Measurements from ENCODE around the gene KIAA0232.
"Not testable (repeated sequence)": the region's sequence is repeated elsewhere in the genome, so short reads cannot be mapped to it uniquely, and the experiment has no call there.

KIAA0232 gene

DNA sequence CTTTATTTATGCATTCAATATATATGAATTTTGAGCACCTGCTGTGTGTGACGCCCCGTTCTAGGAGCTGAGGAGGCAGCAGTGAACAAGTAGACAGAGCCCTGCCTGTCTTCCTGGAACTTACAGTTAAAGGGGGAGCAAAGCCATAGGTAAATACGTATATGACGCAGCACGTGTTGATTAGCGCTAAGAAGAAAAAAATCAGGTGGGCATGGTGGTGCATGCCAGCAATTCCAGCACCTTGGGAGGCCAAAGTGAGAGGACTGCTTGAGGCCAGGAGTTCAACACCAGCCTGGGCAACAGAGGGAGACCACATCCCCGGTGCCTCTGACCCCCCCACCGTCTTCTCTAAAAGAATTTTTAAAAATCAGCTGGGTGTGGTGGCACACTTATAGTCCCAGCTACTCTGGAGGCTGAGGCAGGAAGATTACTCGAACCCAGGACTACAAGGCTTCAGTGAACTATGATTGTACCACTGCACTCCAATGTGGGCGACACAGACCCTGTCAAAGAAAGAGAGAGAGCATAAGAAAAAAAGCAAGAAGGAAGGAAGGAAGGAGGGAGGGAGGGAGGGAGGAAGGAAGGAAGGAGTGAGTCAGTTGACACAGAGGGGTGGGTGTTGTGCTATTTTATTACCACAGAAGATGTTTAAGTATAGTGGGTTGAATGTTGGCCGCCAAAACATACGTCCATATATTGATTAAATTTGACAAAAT is 5.4 kb upstream of the KIAA0232 start:
- DNase-seq: peak; percentile 63

DNA sequence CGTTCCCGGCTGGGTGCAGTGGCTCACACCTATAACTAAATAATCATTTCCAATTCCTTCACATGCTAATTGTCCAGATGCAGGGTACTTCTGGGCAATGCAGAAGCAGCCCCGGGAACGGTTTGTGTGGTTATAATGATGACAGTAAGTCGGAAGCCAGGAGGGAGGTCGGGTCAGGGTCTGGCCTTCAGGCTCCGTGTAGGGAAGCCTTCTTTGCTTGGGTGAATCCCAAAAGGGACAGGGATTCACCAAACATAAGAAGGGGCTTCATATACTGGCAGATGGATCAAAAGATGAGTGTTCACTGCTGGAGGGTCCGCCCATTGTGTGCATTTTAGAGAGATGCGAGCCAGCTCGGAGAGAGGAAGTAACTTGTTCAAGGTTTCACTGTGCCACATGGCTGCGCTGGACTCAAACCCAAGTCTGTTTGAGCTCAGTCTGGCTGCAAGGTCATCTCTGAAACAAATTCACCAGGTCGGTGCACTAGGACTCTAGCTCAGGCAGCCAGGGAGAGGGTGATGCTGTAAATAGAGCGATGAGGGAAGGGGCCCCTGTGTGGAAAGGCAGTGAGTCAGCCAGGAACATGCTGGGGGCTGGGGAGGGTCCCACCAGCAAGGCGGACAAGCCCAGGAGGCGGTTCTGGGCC is 4.8 kb upstream of the KIAA0232 start:
- DNase-seq: peak; percentile 63

DNA sequence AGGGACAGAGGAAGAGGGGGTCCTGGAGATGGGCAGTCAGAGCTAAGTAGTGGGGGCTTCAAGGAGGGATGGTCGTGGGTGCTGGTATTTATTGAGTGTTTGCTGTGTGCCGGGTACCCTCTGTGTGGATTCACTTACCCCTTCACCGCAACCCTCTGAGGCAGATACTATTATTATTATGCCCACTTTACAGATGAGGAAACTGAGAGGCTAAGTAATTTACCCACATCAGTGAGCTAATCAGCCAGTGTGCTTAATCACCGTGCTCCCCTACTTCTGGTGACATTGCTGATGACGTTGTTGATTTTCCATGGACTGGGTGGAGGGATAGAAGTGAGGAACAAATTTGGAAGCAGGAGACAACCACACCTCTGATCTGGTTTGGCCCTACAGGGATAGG is 4.1 kb upstream of the KIAA0232 start:
- no peak for DNase-seq

DNA sequence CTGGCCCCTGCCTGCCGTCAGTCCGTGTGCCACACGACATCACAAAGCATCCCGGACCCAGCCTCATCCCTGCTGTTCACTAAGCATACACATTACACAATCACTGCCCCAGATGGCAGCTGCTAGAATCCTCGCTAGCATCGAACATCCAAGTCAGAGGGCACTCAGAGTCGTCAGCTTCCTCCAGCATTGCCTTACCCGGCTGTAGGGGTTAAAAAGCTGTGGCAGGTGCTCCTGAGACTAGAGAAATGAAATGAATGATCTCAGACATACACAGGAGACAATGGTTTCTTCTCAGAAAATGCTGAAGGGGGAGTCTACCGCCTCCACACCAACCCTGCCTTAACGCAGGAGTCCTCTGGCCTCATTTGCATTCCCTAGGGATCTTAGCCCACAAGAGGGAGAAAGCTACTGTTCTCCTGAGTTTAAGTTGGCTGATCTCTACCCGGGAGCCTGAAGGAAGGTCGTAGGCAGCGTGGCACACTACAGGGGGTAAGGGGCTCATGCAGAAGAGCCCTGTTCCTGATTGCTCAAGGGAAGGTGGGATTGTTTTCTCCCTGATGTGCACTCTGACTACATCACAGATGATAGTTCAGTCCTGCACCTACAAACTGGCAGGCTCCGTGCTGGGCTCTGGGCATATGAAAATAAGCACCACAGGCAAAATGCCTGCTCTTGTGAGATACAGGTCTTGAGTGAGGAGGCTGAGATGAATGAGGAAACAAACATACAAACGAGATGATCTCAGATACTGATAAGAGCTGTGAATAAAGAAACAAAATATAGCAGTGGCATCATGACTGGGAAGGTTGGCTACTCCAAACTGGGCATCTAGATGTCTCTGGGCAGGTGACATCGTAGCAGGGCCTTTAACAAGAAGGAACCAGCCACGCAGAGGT is 2.6 kb upstream of the KIAA0232 start:
- DNase-seq: peak; percentile 62

DNA sequence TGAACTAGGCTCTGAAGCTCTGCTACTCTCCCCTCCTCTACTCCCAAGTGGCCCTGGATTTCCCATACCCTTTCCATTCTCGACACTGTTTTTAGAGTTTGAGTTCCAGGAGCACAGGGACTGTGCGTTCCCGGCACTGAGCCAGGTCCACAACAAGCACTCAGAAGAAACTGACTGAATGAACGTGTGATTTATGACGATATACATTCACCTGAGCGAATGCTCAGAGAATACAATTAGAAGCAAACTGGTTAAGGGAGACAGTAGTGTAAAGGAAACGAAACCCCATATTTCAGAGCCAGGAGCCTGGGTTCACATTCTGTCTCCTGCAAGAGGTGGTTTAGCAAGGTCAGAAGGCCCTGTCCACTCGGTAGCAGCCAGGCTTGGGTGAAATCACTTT is 1.4 kb upstream of the KIAA0232 start:
- no peak for DNase-seq

DNA sequence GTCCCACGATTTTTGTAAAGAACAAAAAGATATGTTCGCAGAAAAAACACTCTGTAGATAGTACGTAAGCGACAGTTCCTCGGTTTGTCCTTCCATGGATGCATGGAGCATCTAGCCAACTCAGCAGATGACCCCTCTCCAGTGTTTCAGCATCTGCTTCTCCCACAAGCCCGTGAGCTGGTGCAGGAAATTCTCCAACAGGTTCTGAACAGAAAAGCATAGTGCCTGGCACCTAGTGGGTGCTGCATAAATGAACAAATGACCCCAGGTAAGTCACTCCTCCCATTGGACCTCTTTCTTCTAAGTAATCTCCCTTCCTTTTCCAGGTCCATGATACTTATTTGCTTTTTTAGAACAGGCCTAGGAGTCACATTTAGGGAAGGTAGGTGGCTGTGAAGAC is 966 bp upstream of the KIAA0232 start:
- DNase-seq: no peak

DNA sequence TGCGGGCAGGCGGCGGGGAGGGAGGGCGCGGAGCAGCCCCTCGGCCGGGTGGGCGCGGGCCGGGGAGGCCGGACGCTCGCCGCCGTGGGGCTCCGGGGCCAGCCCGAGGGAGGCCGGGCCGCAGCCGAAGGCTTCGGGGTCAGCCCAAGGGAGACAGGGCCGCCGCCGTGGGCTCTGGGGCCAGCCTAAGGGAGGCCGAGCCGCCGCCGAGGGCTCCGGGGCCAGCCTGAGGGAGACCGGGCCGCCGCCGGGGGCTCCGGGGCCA is 251 bp downstream of the KIAA0232 start:
- DNase-seq: no peak

DNA sequence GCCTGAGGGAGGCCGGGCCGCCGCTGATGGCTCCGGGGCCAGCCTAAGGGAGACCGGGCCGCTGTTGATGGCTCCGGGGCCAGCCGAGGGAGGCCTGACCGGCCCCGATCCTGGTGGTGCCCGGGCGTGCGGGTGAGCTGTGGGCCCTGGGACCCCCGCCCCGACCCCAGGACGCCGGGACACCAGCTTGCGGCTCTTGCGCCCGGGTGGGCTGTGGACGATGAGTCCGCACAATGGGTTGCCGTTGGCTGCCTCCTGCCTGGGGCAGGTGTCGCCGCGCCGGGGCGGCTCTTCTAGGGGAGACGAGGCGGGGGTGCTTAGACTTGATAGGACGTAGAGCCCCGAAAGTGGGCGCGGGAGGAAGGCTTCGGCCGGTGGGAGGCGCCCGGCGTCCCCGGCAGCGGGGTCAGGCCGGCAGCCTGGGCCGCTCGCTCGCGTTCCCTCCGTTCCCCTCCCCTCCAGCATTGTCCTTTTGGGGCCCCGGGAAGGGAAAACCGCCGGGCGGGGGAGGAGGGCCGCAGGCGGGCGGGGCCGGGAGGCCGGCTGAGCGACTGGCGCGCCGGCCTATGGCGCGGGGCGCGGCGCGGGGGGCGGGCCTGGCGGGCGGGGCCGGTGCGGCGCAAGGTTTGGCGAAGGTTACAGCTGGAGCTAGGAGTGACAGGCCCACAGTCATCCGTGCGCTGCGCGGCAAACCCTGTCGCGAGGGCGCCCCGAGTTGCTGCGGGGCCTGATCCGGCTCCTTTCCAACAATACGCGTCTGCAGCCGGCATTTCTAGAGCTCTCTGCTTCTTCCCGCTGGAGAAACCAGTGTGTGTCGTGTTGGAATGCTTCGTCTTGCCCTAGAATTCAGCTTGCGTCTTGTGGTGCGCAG is 819 bp downstream of the KIAA0232 start:
- peak; percentile 63 for DNase-seq

DNA sequence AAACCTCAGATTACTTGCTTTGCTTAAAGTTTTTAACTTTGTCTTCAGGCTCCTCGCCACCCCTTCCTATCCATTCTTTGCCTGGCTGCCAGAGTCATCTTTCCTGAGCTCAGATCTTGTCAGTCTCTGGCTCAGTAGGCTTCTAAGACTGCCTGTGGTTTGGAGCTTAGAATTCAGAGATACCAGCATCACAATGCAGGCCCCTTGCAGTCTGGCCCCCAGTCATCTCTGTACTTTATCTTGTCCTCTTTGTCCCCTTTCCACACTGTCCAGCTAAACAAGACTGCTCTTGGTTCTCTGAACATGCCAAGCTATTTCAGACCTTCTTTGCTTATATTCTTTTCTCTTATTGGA is 3.0 kb downstream of the KIAA0232 start:
- no peak for DNase-seq

DNA sequence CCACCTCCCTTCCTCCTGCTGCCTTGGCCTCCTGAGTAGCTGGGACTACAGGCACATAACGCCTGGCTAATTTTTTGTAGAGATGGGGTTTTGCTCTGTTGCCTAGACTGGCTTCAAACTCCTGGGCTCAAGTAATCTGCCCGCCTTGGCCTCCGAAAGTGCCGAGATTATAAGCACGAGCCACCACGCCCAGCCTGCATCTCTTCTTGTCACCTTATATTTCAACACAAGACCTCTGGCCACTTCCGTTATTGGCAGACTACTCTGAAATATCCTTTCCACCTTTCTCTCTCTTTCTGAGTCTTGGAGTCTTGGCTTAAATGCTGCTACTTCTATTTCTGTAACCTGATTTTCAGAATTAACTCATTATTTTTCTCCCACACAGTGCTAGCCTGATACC is 5.6 kb downstream of the KIAA0232 start:
- DNase-seq: peak; percentile 41

DNA sequence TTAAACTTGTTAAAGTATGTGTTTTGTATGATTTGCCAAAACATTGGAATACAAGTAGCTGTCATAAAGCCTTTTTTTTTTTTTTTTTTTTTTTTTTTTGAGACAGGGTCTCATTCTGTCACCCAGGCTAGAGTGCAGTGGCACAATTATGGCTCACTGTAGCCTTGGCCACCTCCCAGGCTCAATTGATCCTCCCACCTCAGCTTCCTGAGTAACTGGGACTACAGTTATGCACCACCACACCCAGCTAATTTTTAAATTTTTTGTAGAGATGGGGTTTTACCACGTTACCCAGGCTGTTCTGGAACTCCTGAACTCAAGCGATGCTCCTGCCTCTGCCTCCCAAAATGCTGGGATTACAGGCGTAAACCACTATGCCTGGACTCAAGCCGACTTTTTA is 8.7 kb downstream of the KIAA0232 start:
- DNase-seq: not testable (repeated sequence)

DNA sequence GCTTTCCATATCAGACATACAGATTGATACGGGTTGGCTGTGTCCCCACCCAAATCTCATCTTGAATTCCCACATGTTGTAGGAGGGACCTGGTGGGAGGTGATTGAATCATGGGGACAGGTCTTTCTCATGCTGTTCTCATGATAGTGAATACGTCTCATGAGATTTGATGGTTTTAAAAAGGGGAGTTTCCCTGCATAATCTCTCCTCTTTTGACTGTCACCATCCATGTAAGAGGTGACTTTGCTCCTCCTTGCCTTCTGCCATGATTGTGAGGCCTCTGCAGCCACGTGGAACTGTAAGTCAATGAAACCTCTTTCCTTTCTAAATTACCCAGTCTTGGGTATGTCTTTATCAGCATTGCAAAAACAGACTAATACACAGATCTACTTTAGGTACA is 9.3 kb downstream of the KIAA0232 start:
- DNase-seq: not testable (repeated sequence)

DNA sequence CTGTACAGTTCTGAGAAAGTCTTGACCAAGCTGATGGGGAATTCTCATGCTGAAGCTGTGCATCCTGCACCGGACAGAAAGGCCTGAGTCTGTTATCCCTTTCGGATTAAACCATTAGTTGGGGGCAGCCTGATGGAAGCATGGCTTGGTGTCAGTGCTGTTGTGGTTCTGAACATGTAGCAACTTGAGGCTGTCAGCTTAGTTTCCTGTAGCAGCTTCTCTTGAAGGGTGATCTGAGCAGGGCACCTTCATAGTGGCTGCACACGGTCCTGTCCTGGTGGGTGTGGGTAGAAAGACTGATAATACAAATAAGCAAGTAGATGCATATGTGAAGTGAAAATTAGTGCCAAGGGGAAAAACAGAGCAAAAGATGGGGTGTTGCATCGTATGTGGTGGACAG is 11.7 kb downstream of the KIAA0232 start:
- no peak for DNase-seq

DNA sequence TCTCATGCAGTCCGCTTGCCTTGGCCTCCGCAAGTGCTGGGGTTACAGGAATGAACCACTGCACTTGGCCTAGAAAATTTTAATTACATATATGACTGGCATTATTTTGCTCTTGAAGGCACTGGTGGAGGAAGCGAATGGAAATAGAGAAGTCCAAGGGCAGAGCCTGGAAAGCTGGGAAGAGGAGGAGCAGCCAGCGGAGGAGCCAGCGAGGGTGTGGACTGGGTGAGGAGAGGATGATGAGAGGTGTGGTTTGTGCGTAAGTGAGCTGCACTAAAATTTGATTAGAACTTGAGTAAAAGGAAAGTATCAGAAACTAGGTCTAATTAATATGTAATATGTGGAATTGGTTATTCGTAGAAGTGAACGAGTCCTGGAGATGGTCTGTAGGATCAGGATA is 13.3 kb downstream of the KIAA0232 start:
- DNase-seq: no peak

DNA sequence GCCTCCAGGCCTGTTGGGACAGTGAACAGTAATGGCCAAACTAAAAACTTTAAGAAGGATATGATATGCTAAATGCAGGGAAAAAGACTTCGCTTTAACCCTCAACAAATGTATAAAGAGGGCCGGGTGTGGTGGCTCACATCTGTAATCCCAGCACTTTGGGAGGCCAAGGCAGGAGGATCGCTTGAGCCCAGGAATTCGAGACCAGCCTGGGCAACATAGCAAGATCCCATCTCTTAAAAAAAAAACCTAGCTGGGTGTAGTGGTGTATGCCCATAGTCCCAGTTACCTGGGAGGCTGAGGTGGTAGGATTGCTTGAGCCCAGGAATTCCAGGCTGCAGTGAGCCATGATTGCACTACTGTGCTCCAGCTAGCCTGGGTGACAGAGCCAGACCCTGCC is 14.8 kb downstream of the KIAA0232 start:
- DNase-seq: not testable (repeated sequence)

DNA sequence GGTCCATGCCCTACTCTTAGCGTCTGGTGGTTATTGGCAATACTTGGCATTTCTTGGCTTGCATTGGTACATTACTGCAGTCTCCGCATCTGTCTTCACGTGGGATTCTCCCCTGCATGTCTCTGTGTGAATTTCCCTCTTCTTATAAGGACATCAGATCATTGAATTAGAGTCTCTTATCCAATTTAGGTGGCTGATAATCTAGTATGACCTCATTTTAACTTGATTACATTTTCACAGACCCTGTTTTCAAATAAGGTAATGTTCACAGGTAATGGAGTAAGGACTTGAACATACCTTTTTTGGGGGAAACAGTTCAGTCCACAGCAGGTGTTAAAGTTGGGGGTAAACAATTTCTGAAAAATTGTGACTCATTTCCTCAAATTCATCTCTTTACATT is 16.6 kb downstream of the KIAA0232 start:
- no peak for DNase-seq

DNA sequence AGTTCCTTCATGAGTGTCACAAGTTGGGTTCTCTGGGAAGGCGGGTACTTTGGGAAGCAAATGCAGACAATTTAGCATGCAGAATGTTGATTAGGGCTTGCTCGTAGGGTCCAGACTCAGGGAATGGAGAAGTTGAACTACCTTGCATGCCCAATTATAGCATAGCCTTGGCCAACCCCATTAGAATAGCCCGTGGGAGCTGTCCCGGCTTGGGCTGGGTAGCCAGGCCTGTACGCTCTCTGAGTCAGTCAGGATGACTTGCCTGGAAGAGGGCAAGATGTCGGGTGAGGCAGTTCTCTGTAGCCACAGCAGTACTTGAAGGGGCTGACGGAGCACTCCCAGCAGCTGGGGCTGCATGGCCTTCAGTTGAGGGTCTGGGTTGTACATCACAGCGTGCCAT is 19.5 kb downstream of the KIAA0232 start:
- no peak for DNase-seq

DNA sequence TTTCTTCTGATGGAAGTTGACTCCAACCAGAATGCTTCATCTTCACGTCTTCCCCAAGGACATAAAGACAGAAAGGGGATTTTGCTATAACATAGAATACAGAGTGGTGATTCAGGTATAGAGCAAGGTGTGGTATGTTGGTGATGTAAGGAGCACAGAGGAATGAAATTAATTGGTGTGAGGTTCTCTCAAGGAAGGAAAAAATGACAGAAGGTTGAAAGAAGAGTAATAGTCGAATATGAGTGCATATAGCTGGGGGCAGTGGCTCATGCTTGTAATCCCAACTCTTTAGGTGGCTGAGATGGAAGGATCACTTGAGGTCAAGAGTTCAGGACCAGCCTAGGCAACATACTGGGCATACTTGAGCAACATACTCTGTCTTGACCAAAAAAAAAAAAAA is 20.1 kb downstream of the KIAA0232 start:
- no peak for DNase-seq

DNA sequence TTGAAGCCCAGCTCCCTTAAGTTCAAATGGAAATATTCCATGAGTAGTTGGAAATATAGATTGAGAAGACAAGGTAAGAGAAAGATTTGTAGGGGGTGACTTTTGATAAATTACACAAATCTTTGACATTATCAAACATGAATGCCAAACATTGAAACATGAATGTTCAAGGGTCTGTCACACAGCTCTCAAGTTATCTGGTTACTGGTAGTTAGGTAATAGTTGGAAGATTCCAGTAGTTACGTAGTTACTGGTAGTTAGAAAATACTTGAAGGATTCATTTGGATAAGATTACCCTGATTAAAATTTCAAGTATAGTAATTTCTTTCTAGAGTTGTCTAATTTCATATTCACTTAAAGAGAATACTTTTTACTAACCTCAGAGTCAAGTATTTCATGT is 20.7 kb downstream of the KIAA0232 start:
- no peak for DNase-seq

DNA sequence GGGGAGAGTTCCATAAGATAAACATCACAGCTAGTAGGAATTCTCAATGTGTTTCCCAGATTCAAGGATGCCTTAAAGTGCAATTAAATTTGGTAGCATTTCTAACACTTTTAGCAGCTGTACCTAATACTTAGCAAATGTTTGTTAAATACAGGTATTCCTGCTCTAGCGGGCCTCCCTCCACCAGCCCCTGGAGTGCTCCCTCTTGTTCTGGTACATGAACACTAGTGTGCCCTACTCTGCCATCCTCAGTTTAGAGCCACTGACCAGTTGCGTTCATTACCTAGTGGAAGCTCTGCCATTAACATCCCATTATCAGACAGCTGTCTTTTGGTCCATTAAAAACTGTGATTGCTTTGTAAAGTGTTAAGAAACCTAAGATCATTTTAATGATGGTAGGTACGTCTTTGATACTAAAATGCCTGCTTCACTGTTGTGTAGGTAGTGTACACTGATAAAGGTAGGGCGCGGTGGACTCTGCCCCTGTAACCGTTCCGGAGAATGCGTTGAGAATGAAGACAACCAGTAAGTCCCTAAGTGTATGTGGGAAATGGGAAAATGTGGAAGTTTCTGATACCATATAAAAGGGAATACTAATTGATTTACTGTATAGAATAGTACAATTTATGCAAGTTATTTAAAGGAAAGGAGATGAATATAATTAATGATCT is 21.7 kb downstream of the KIAA0232 start:
- no peak for DNase-seq

DNA sequence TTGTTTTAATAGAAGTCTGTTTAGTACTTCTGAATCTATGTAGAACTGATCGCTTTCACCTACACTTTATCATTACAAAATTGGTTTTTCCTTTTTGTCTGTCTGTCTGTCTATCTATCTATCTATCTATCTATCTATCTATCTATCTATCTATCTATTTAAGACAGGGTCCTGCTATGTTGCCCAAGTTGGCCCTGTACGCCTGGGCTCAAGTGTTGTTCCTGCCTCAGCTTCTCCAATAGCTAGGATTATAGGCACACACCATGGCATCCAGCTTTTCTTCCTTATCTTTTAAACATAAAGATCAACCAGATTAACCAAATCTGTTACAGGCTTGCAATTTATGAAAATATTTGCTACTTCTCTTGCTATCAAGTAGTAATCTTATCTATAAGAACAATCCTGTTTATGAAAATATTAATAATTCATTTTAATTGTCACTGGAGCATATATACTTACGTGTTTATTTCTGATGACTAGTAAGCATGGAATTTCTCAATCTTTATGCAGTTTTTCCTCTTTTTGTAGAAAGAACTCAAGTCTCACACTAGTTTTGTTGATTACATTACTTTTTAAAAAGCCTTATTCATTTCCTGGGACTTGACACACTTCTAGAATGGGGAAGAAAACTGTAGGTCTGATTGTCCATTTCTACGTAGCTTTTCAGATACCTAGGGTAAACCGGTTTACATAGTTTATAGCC is 24.5 kb downstream of the KIAA0232 start:
- no peak for DNase-seq

DNA sequence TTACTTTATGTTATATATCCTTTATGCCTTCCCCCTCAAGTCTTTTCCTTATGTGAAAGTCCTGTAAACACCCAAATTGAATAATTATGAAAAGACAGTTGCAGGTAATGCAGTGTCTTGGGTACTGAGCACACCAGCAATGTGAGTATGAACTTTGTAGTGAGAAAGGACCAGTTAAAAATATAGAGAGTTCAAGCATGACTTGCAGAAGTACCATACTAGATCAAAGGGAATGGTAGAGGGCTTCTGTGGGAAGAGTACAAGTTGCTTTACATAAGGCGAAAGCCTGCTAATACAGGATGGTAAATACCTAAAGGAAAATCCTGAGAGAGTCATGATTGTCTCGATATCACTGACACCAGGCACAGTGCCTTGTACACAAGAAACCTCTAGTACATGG is 25.7 kb downstream of the KIAA0232 start:
- DNase-seq: no peak

Data from GF-D8 (cell line).